Hepatocyte (in vitro differentiated cells): ENCODE results near the gene NOC4L. TPM values are rescaled to one million over a fixed set of nuclear protein-coding genes. Genes with fewer than 3 reads are reported as not detected.

ENCODE experiments used
- DNase-seq: peaks from one replicate; pipeline ENCODE4 v3.0.0-alpha.2; 2016; ENCODE audit warnings: low spot score
- H2AFZ ChIP-seq: fragments of 200-600 bp; sonication (generic); 2 replicates; pipeline ENCODE4 v1.6.0; 2016; ENCODE audit warnings: antibody characterized with exemption, mild to moderate bottlenecking
- H3K27ac ChIP-seq: fragments of 200-600 bp; sonication (generic); 2 replicates; pipeline ENCODE4 v1.5.1; 2016; ENCODE audit warnings: mild to moderate bottlenecking
- H3K27me3 ChIP-seq: fragments of 200-600 bp; sonication (generic); 2 replicates; pipeline ENCODE4 v1.6.1; 2016
- H3K36me3 ChIP-seq: fragments of 200-600 bp; sonication (generic); replicated peaks from 2 replicates; pipeline ENCODE4 v1.5.1; 2016; ENCODE audit warnings: low read depth; ENCODE audit not compliant: insufficient read depth
- H3K4me1 ChIP-seq: fragments of 200-600 bp; sonication (generic); 2 replicates; pipeline ENCODE4 v1.5.1; 2016; ENCODE audit warnings: mild to moderate bottlenecking, moderate library complexity; ENCODE audit not compliant: insufficient read depth
- H3K4me2 ChIP-seq: fragments of 200-600 bp; sonication (generic); 2 replicates; pipeline ENCODE4 v1.6.0; 2016
- H3K4me3 ChIP-seq: fragments of 200-600 bp; sonication (generic); 2 replicates; pipeline ENCODE4 v1.5.1; 2016; ENCODE audit warnings: mild to moderate bottlenecking
- H3K79me2 ChIP-seq: fragments of 200-600 bp; sonication (generic); 2 replicates; pipeline ENCODE4 v1.6.0; 2017; ENCODE audit warnings: mild to moderate bottlenecking
- H3K9me2 ChIP-seq: fragments of 200-600 bp; sonication (generic); replicated peaks from 2 replicates; pipeline ENCODE4 v1.6.0; 2017; ENCODE audit warnings: mild to moderate bottlenecking; ENCODE audit not compliant: insufficient read depth
- H3K9me3 ChIP-seq: fragments of 200-600 bp; sonication (generic); 2 replicates; pipeline ENCODE4 v1.5.1; 2016; ENCODE audit warnings: low read depth, mild to moderate bottlenecking
- H4K20me1 ChIP-seq: fragments of 200-600 bp; sonication (generic); 2 replicates; pipeline ENCODE4 v1.6.0; 2016; ENCODE audit warnings: mild to moderate bottlenecking; ENCODE audit not compliant: insufficient read depth, poor library complexity, severe bottlenecking
- CTCF ChIP-seq: fragments of 200-600 bp; sonication (generic); IDR thresholded peaks from 2 replicates; pipeline ENCODE4 v1.5.1; 2016; ENCODE audit warnings: antibody characterized with exemption, mild to moderate bottlenecking; ENCODE audit not compliant: poor library complexity
- EZH2 ChIP-seq: fragments of 200-600 bp; sonication (generic); IDR thresholded peaks from 2 replicates; pipeline ENCODE4 v1.6.1; 2016; ENCODE audit warnings: antibody characterized with exemption, mild to moderate bottlenecking, borderline replicate concordance
- EZH2phosphoT487 ChIP-seq: fragments of 200-600 bp; sonication (generic); IDR thresholded peaks from one replicate; pipeline ENCODE4 v1.6.1; 2018; ENCODE audit warnings: antibody characterized with exemption, mild to moderate bottlenecking, low read depth, moderate library complexity; ENCODE audit not compliant: unreplicated experiment, severe bottlenecking
- WGBS: methylation state at CpG from one replicate; pipeline ENCODE4 v1.1.6; 2016; ENCODE audit warnings: low lambda C conversion rate; ENCODE audit errors: missing lambda C conversion rate; 5-methylcytosine and 5-hydroxymethylcytosine counted together
- polyA plus RNA-seq: library from polyadenylated mRNA; unstranded; fragments of >200 nt; fragmentation: Nextera tagmentation; extraction: Ambion mirVana; gene quantifications from 2 replicates; pipeline ENCODE4 v1.2.1, GENCODE V29; 2016
- total RNA-seq: library from RNA; depleted of rRNA; stranded (reverse); fragments of >200 nt; gene quantifications from 2 replicates; pipeline ENCODE4 v1.2.3, GENCODE V29; 2014

Gene NOC4L
- total and polyA plus RNA-seq, 2 experiments from 2014 or later = 8.9 to 31.8 TPM

GRCh38 chr12:132129007-132129406, 15.2 kb upstream of the NOC4L start:
- 99% methylated on average over 3 of the region's 3 CpGs for WGBS
- no peaks in the 10 kb centered on the region for H4K20me1 ChIP-seq
- TF ChIP-seq EZH2 = no peak
- TF ChIP-seq EZH2phosphoT487 = no peak
- no peak for TF ChIP-seq CTCF
- no peaks in the 10 kb centered on the region for H3K9me3 ChIP-seq
- no peak for DNase-seq
- no peak overlapping the region for H3K27ac ChIP-seq
- H3K4me3 ChIP-seq = no peak overlapping the region
- H3K79me2 ChIP-seq = no peaks in the 10 kb centered on the region
- H3K9me2 ChIP-seq = no peaks in the 10 kb centered on the region
- H3K36me3 ChIP-seq = peaks cover 5% of the 10 kb centered on the region
- H3K27me3 ChIP-seq = no peaks in the 10 kb centered on the region
- no peaks in the 10 kb centered on the region for H3K4me1 ChIP-seq
- H2AFZ ChIP-seq = no peak overlapping the region
- no peak overlapping the region for H3K4me2 ChIP-seq

GRCh38 chr12:132130690-132131089, 13.6 kb upstream of the NOC4L start:
- Histone ChIP-seq H3K4me2 (no peak overlapping the region), H3K9me3 (no peaks in the 10 kb centered on the region), H3K36me3 (peaks cover 5% of the 10 kb centered on the region), H3K27me3 (no peaks in the 10 kb centered on the region), H3K9me2 (no peaks in the 10 kb centered on the region), H4K20me1 (no peaks in the 10 kb centered on the region), H3K4me1 (no peaks in the 10 kb centered on the region), H2AFZ (no peak overlapping the region), H3K27ac (no peak overlapping the region), H3K4me3 (no peak overlapping the region), H3K79me2 (no peaks in the 10 kb centered on the region)
- 95% methylated on average over 14 of the region's 14 CpGs for WGBS
- TF ChIP-seq EZH2 (no peak), CTCF (no peak), EZH2phosphoT487 (no peak)
- DNase-seq = no peak

GRCh38 chr12:132131229-132131628, 13.0 kb upstream of the NOC4L start:
- no peaks in the 10 kb centered on the region for H3K9me3 ChIP-seq
- TF ChIP-seq EZH2 = no peak
- TF ChIP-seq EZH2phosphoT487 = no peak
- no peak for TF ChIP-seq CTCF
- no peaks in the 10 kb centered on the region for H3K4me1 ChIP-seq
- no peak overlapping the region for H3K27ac ChIP-seq
- H3K36me3 ChIP-seq = peaks cover 5% of the 10 kb centered on the region
- no peaks in the 10 kb centered on the region for H3K9me2 ChIP-seq
- no peak overlapping the region for H2AFZ ChIP-seq
- no peaks in the 10 kb centered on the region for H3K79me2 ChIP-seq
- H4K20me1 ChIP-seq = no peaks in the 10 kb centered on the region
- 98% methylated on average over 14 of the region's 14 CpGs for WGBS
- H3K4me2 ChIP-seq = no peak overlapping the region
- H3K4me3 ChIP-seq = no peak overlapping the region
- no peaks in the 10 kb centered on the region for H3K27me3 ChIP-seq
- DNase-seq = no peak

GRCh38 chr12:132131952-132132351, 12.3 kb upstream of the NOC4L start:
- no peaks in the 10 kb centered on the region for H3K79me2 ChIP-seq
- H3K9me3 ChIP-seq = no peaks in the 10 kb centered on the region
- no peak overlapping the region for H3K4me3 ChIP-seq
- H3K9me2 ChIP-seq = no peaks in the 10 kb centered on the region
- no peak overlapping the region for H3K27ac ChIP-seq
- TF ChIP-seq CTCF = no peak
- TF ChIP-seq EZH2phosphoT487 = no peak
- TF ChIP-seq EZH2 = no peak
- H3K4me1 ChIP-seq = no peaks in the 10 kb centered on the region
- no peaks in the 10 kb centered on the region for H3K27me3 ChIP-seq
- WGBS = 93% methylated on average over 14 of the region's 14 CpGs
- H3K36me3 ChIP-seq = peaks cover 5% of the 10 kb centered on the region
- no peak overlapping the region for H2AFZ ChIP-seq
- no peaks in the 10 kb centered on the region for H4K20me1 ChIP-seq
- DNase-seq = no peak
- H3K4me2 ChIP-seq = no peak overlapping the region
